ENCODE results near the gene DVL2. TPM values are rescaled to one million over a fixed set of nuclear protein-coding genes. Genes with fewer than 3 reads are reported as not detected.

DVL2 gene
- total RNA-seq, 4 donors from 2014 or later = 22.7 to 41.6 (median 23.6) TPM

GRCh38 chr17:7226721-7227710 is 7.3 kb downstream of the DVL2 start:
- DNase-seq (ENCODE audit: low spot score) (no peak), ATAC-seq (ENCODE audit: low FRiP score) (no peak)
- no peak for TF ChIP-seq CTCF (IDR thresholded peaks at IDR 0.05)

- no peak for DNase-seq (ENCODE audit: low spot score)
- no peak for ATAC-seq (ENCODE audit: low FRiP score)
- no peak for TF ChIP-seq CTCF (IDR thresholded peaks at IDR 0.05)
Observed at GRCh38 chr17:7225711-7226331, 8.5 kb downstream of the DVL2 start.

- ATAC-seq (ENCODE audit: low FRiP score) (no peak), DNase-seq (ENCODE audit: low spot score) (no peak)
- TF ChIP-seq CTCF (IDR thresholded peaks at IDR 0.05) = no peak
Observed at GRCh38 chr17:7224661-7225111, 9.6 kb downstream of the DVL2 start.

GRCh38 chr17:7224110-7224509 is 10.2 kb downstream of the DVL2 start:
- no peak for TF ChIP-seq CTCF (IDR thresholded peaks at IDR 0.05)

GRCh38 chr17:7223375-7223774 is 10.9 kb downstream of the DVL2 start:
- ATAC-seq (ENCODE audit: low FRiP score) (no peak), DNase-seq (ENCODE audit: low spot score) (no peak)
- TF ChIP-seq CTCF (IDR thresholded peaks at IDR 0.05) = no peak

More at GRCh38 chr17:7224110-7224509, 10.2 kb downstream of the DVL2 start:
- no peak for ATAC-seq (ENCODE audit: low FRiP score)
- DNase-seq (ENCODE audit: low spot score) = no peak

GRCh38 chr17:7222972-7223292 is 11.4 kb downstream of the DVL2 start:
- ATAC-seq (ENCODE audit: low FRiP score) = no peak
- no peak for DNase-seq (ENCODE audit: low spot score)
- TF ChIP-seq CTCF (IDR thresholded peaks at IDR 0.05) = no peak
